Activated naive CD4-positive, alpha-beta T cell treated with anti-CD3 and anti-CD28 coated beads for 36 hours (primary cell): ENCODE results near the gene SLC38A10. TPM values are rescaled to one million over a fixed set of nuclear protein-coding genes. Genes with fewer than 3 reads are reported as not detected.

Source experiments
- CTCF ChIA-PET: fragments of 350-600 bp; sonication (Branson Sonifier 250); formaldehyde crosslinking; loops from one replicate; lab custom pipeline; 2021; ENCODE audit warnings: antibody characterized with exemption; lab: Charles Lee
- DNase-seq: peaks from one replicate; pipeline ENCODE4 v3.0.0-alpha.2; 2020
- H3K27ac Mint-ChIP-seq: one replicate; pipeline ENCODE4 v1.8.0; 2021; ENCODE audit warnings: mild to moderate bottlenecking, mixed read lengths
- H3K27me3 Mint-ChIP-seq: one replicate; pipeline ENCODE4 v1.8.0; 2021; ENCODE audit warnings: low read depth, mixed read lengths
- H3K36me3 Mint-ChIP-seq: one replicate; pipeline ENCODE4 v1.8.0; 2021; ENCODE audit warnings: low read depth, mixed read lengths
- H3K4me1 Mint-ChIP-seq: one replicate; pipeline ENCODE4 v1.8.0; 2021; ENCODE audit warnings: low read depth, mixed read lengths
- H3K4me3 Mint-ChIP-seq: one replicate; pipeline ENCODE4 v1.8.0; 2021; ENCODE audit warnings: mild to moderate bottlenecking, moderate library complexity, mixed read lengths
- H3K9me3 Mint-ChIP-seq: one replicate; pipeline ENCODE4 v1.8.0; 2021; ENCODE audit warnings: mixed read lengths
- intact Hi-C: fragments of 100-400 bp; cut with micrococcal nuclease; formaldehyde crosslinking; loops from one replicate; pipeline ENCODE4 v1.15.1; 2023
- total RNA-seq, 2 experiments: library from RNA; stranded (reverse); gene quantifications; one replicate each; pipeline ENCODE4 v1.2.3, GENCODE V29; 2021

SLC38A10 gene
- total RNA-seq, 2 experiments from 2014 or later, result 29.1 to 31.9 TPM

DNA sequence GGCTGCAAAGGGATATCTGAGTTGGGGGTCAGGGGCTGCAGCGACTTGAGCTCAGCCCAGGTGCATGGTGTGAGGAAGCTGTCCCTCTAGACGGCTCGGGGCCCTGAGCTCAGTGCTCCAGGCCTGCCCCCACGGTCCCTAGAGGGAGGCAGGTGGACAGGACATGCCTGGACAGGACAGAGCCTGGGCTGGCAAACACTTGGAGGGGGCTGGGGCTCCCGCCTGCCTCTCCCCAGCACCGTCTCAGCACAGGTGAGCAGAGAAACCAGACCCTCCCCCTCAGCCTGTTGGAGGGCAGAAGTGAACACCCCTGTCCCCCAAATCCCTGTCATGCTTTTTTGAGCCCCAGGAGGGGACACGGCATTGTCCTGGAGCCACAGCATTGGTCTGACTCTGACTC lies 11.4 kb upstream of the SLC38A10 start:
- no peak for DNase-seq
- Mint-ChIP-seq H3K9me3 (no peaks in the 10 kb centered on the region), H3K4me1 (peaks cover 4% of the 10 kb centered on the region), H3K36me3 (no peaks in the 10 kb centered on the region), H3K27me3 (peaks cover 5% of the 10 kb centered on the region), H3K27ac (no peak overlapping the region), H3K4me3 (no peak overlapping the region)
- intact Hi-C loops, result no loop called here
- CTCF ChIA-PET, result no interaction called here

DNA sequence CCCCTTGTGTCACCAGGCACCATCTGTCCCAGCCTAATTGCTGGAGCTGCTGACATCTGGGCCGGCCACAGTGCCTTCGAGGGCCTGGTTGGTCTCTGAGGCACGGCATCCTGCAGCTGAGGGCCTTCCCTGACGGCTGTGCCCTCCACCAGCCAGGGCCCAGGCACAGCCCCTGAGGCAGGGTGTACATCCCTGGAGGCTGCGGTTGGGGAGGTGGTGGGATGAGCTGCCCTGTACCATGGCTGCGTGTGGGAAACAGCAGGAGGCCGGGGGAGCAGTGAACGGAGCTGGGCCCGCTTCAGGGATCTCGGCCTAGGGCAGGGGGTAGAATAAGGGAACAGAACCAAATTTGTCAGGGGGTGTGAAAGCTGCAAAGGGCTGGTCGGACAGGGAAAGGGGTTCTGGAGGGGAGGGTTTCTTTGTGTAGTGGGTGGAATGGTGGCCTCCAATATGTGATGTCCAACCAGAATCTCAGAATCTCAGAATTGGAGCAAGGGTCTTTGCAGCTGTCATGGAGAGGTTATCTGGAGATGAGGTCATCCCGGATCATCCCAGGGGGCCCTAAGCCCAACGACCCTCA lies 10.0 kb upstream of the SLC38A10 start:
- intact Hi-C loops, result no loop called here
- H3K9me3 Mint-ChIP-seq, result no peaks in the 10 kb centered on the region
- no peak overlapping the region for H3K27ac Mint-ChIP-seq
- CTCF ChIA-PET, result no interaction called here
- H3K27me3 Mint-ChIP-seq, result no peaks in the 10 kb centered on the region
- H3K36me3 Mint-ChIP-seq, result no peaks in the 10 kb centered on the region
- DNase-seq, result no peak
- H3K4me3 Mint-ChIP-seq, result no peak overlapping the region
- peaks cover 4% of the 10 kb centered on the region for H3K4me1 Mint-ChIP-seq

DNA sequence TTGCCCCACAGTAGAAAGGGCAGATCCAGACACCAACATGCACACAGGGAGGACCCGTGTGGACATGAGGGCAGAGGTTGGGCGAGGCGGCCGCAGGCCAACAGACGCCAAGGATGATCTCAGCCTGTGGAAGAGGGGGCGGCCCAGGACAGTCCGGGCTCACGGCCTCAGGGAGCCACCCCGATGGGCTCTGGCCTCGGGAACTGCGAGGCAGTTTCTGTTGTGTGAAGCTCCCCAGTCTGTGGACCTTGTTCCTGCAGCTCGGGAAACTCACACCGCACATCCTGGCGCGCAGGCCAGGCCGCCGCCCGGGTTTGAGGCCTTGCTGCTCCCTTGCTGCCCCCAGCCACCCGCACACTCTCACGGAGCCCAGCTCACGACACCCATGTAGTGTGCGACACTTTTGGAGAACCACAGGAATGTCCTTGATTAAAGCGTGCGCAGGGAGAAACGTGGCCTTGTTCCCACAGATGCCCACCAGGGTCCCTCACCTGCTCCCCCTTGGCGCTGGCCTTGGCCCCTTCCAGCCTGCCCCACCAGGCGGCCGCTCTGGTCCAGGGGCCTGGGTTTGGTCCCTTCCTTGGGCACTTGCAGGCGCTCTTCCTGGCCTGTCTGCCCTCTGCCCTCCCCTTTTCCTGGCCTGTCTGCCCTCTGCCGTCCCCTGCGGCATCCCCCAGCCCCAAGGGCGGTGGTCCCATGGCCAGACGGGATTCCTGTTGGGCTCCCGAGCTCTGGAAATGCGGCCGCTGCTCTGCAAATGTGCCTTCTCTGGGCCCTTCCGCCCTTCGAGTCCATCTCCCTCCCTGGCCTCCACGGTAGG lies 9.3 kb upstream of the SLC38A10 start:
- DNase-seq, result no peak
- CTCF ChIA-PET, result no interaction called here
- Mint-ChIP-seq H3K4me1 (peaks cover 4% of the 10 kb centered on the region), H3K27ac (no peak overlapping the region), H3K9me3 (no peaks in the 10 kb centered on the region), H3K36me3 (no peaks in the 10 kb centered on the region), H3K27me3 (no peaks in the 10 kb centered on the region), H3K4me3 (no peak overlapping the region)
- intact Hi-C loops, result no loop called here

DNA sequence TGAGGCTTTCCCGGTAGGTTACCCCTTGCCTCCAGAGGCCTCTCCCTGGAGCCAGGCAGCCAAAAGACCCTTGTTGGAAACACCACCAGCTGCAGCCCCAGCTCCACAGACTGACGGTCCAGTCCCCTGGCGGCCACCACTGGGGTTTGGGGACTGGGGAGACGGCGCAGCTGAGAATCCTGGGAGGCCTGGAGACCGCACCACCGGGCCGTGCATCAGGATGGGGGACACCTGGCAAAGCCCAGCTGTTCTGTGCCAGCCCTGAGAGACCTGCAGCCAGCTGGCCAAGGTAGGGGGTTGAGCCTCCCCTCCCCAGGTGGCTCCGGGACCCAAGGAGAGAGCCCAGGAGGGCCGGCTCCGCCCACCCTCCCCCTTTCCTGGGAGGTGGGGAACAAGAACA lies 8.3 kb upstream of the SLC38A10 start:
- no peaks in the 10 kb centered on the region for H3K9me3 Mint-ChIP-seq
- no peak overlapping the region for H3K27ac Mint-ChIP-seq
- CTCF ChIA-PET, result interaction anchor here (1.2 kb wide), 1 partner anchor 11 kb away, joined by 3 read pairs; no protein-coding TSS in a partner anchor
- no peaks in the 10 kb centered on the region for H3K27me3 Mint-ChIP-seq
- intact Hi-C loops, result no loop called here
- no peaks in the 10 kb centered on the region for H3K36me3 Mint-ChIP-seq
- peaks cover 2% of the 10 kb centered on the region for H3K4me1 Mint-ChIP-seq
- no peak overlapping the region for H3K4me3 Mint-ChIP-seq
- DNase-seq, result no peak

DNA sequence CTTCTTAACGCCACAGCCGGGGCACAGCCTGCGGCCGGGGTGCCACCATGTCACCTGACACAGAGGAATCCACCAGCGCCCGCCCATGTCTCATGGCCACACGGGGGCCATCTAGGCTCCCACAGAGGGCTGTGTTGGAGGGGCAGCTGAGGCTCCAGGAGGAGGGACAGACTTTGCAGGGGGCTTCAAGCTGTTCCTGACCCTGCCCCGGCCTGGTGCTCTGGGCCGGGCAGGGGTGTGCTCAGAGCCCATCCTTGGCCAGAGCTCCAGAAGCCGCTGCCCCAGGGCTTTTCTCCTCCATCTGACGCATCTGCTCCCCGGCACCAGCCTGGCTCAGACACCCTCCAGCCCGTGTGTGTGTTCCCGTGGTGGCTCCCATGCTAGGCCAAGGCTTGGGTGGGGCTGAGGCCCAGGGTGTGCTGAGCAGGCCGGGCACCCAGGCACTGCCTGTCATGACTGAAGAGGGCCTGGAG lies 7.8 kb upstream of the SLC38A10 start:
- intact Hi-C loops, result no loop called here
- H3K27me3 Mint-ChIP-seq, result no peaks in the 10 kb centered on the region
- CTCF ChIA-PET, result interaction anchor here (1.2 kb wide), 1 partner anchor 11 kb away, joined by 3 read pairs; no protein-coding TSS in a partner anchor

DNA sequence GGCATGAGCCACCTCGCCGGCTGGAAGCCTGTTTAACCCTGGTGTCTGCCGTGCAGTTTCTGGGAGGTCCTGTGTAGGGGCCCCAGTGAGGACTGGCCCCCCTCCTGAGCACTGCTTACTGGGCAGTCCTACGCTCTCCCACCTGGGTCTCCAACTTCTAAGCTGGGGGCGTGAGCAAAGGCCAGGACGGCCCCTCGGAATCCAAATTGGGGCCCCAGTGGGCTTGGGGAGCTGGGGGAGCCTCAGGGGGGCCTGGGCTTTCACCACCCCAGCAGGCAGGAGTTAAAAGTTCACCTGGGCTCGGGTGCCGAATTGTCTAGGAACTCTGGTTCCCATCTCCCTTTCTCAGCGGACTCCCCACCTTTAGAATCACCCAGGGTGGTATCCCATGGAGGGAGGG lies 7.2 kb upstream of the SLC38A10 start:
- DNase-seq, result no peak
- intact Hi-C loops, result no loop called here
- CTCF ChIA-PET, result interaction anchor here (1.2 kb wide), 1 partner anchor 10 kb away, joined by 3 read pairs; no protein-coding TSS in a partner anchor
- H3K4me3 Mint-ChIP-seq, result no peak overlapping the region
- H3K9me3 Mint-ChIP-seq, result no peaks in the 10 kb centered on the region
- H3K36me3 Mint-ChIP-seq, result no peaks in the 10 kb centered on the region
- H3K27ac Mint-ChIP-seq, result no peak overlapping the region
- H3K4me1 Mint-ChIP-seq, result no peaks in the 10 kb centered on the region
- no peaks in the 10 kb centered on the region for H3K27me3 Mint-ChIP-seq

More for the DNA sequence above, 7.8 kb upstream of the SLC38A10 start:
- no peak overlapping the region for H3K27ac Mint-ChIP-seq
- no peaks in the 10 kb centered on the region for H3K36me3 Mint-ChIP-seq
- H3K4me3 Mint-ChIP-seq, result no peak overlapping the region
- no peak for DNase-seq
- H3K4me1 Mint-ChIP-seq, result peaks cover 2% of the 10 kb centered on the region
- no peaks in the 10 kb centered on the region for H3K9me3 Mint-ChIP-seq

DNA sequence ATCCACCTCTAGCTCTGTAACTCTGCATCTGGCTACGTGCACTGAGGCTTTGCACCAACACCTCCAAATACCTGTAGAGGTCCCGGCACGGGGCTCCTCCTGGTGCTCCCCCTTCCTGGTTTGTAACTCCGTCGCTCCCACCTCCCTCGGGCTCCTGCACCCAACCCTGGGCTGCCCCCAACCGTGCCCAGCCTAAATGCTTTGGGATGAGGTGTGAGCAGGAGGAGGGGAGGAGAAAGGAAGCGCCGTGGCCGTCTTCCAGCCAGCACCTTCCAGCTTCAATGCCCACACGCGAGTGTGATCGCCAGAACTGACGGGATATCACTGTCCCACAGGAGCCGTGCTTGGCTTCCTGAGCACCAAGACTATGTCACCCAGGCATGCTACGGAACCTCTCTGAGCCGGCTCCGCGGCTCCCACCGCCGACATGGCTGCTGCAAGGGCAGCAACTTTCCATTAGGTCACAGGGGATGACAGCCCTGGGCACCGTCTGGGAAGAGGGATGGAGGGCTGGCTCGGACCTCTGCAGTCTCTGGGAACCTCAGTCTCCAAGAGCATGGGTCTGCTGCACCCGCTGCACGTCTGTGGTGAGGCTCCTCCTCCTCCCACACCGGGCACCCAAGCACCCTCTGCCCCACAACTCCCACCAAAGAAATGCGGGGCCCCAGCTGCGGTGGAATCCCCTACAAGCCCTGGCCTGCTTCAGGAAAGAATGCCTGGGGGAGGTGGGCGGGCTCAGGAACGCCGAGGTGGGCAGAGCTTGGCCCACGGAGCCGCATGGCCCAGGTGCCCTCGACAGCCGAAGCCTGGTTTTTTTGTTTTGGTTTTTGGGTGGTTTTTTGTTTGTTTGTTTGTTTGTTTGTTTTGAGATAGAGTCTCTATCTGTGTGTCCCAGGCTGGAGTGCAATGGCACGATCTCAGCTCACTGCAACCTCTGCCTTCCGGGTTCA lies 6.4 kb upstream of the SLC38A10 start:
- DNase-seq, result no peak
- CTCF ChIA-PET, result no interaction called here
- no peak overlapping the region for H3K4me3 Mint-ChIP-seq
- H3K27ac Mint-ChIP-seq, result no peak overlapping the region
- no peaks in the 10 kb centered on the region for H3K9me3 Mint-ChIP-seq
- intact Hi-C loops, result no loop called here
- peaks cover 2% of the 10 kb centered on the region for H3K4me1 Mint-ChIP-seq
- no peaks in the 10 kb centered on the region for H3K27me3 Mint-ChIP-seq
- H3K36me3 Mint-ChIP-seq, result no peaks in the 10 kb centered on the region

DNA sequence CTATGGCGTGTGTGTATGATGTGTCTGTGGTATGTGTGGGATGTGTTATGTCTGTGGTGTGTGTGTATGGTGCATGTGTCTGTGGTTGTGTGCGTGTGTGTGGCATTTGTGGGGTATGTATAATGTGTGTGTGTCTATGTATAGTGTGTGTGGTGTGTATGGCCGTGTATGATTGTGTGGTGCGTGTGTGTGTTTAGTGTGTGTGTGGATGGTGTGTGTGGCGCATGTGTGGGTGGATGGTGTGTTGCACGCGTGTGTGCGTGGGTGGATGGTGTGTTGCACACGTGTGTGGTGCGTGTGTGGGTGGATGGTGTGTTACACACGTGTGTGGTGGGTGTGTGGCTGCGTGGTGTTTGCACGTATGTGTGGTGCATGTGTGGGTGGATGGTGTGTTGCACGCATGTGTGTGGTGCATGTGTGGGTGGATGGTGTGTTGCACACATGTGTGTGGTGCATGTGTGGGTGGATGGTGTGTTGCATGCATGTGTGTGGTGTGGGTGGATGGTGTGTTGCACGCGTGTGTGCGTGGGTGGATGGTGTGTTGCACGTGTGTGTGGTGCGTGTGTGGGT lies 5.6 kb upstream of the SLC38A10 start:
- no peaks in the 10 kb centered on the region for H3K36me3 Mint-ChIP-seq
- intact Hi-C loops, result no loop called here
- H3K4me1 Mint-ChIP-seq, result peaks cover 6% of the 10 kb centered on the region
- no peaks in the 10 kb centered on the region for H3K27me3 Mint-ChIP-seq
- CTCF ChIA-PET, result no interaction called here
- H3K4me3 Mint-ChIP-seq, result no peak overlapping the region
- DNase-seq, result no peak
- H3K9me3 Mint-ChIP-seq, result no peaks in the 10 kb centered on the region
- no peak overlapping the region for H3K27ac Mint-ChIP-seq

DNA sequence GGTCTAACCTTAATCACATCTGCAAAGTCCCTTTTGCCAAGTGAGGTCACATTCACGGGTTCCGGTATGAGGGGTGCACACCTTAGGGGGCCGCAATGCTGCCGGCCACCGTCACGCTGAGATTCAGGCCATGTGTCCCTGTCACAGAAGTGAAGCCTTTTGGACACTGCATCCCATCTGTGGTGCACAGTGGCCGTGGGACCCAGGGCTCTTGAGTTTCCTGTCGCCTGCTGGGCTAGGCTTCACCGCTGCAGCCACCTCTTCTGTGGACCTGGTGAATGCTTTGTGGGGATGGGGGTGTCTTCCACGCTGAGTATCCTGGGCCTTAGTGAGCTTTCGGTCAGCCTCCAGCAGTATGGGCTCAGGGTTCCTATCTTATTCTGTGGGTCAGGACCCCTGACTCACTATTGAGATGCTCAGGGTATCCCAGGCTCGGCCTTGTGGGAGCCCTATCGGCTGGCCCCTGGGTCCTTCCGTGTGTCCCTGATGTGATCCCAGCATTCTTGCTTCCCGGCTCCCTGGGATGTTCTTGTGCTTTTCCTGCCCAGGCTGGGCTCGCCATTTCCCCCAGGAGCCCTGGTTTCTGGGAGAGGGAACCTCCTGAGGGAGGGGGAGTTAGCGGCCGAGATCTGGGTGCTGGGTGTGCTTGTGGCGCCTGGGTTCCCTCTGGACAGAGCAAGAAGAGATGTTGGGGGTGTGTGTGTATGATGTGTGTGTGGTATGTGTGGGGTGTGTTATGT lies 4.9 kb upstream of the SLC38A10 start:
- no peak for DNase-seq
- H3K9me3 Mint-ChIP-seq, result no peaks in the 10 kb centered on the region
- no peak overlapping the region for H3K4me3 Mint-ChIP-seq
- no peaks in the 10 kb centered on the region for H3K36me3 Mint-ChIP-seq
- CTCF ChIA-PET, result no interaction called here
- peaks cover 9% of the 10 kb centered on the region for H3K4me1 Mint-ChIP-seq
- no peak overlapping the region for H3K27ac Mint-ChIP-seq
- H3K27me3 Mint-ChIP-seq, result no peaks in the 10 kb centered on the region
- intact Hi-C loops, result loop anchor here (5.0 to 10.0 kb wide), 2 partner anchors 92 to 215 kb away; partner anchors contain the start of gene ACTG1

DNA sequence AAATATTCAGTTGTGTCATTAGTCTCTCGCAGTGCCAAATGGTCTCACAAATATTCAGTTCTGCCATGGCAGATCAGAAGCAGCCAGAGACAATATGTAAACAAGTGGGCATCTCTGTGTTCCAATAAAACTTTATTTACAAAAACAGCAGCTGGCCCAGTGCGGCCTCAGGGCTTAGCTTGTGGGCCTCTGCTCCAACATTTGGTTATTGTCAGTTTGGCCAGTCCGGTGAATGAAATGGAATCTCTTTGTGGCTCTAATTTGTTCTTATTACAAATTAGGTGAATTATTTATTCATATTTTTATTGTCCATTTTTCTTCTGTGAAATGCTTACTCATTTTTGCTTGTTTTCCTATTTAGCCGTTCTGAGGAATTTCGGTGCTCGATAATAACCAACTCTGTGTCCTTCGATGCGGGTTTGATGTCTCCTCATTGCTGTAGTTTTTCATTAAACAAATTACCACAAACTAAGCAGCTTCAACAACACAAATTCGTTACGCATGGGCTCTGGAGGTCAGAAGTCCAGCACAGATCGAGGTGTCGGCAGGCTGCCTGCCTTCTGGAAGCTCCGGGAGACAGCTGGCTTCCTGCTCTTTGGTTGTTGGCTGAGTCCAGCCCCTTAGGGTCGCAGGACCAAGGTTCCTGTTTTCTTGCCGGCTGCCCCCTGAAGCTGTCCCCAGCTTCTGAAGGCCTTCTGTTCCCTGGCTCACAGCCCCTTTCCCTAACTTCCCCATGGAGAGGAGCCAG lies 4.1 kb upstream of the SLC38A10 start:
- intact Hi-C loops, result loop anchor here (5.0 to 10.0 kb wide), 2 partner anchors 93 to 216 kb away; partner anchors contain the start of gene ACTG1
- Mint-ChIP-seq H3K9me3 (no peaks in the 10 kb centered on the region), H3K4me1 (peaks cover 12% of the 10 kb centered on the region), H3K4me3 (no peak overlapping the region), H3K27ac (no peak overlapping the region), H3K27me3 (no peaks in the 10 kb centered on the region), H3K36me3 (peaks cover 2% of the 10 kb centered on the region)
- CTCF ChIA-PET, result no interaction called here
- DNase-seq, result no peak
